SH-SY5Y (cell line): Measurements from ENCODE around the gene ACSBG1.

Experiments used
- GATA2 ChIP-seq: IDR thresholded peaks from 2 replicates; pipeline ENCODE4 v1.6.1; 2011; ENCODE audit warnings: mild to moderate bottlenecking, low read depth, low read length
- GATA3 ChIP-seq: IDR thresholded peaks from 2 replicates; pipeline ENCODE4 v1.6.1; 2011; ENCODE audit warnings: low read depth, mild to moderate bottlenecking, low read length, moderate library complexity

ACSBG1 gene

GRCh38 chr15:78234515-78235040, at the start of gene ACSBG1:
TSS of gene ACSBG1 (minus strand) at chr15:78234565. CDS start at chr15:78234501, 64 bp downstream.
- no peak for TF ChIP-seq GATA3
- TF ChIP-seq GATA2, result no peak

- TF ChIP-seq GATA2 (no peak), GATA3 (no peak)
Measured at GRCh38 chr15:78282324-78282723, 48.0 kb upstream of the ACSBG1 start.

- no peak for TF ChIP-seq GATA2
- TF ChIP-seq GATA3, result no peak
Measured at GRCh38 chr15:78280319-78281072, 46.1 kb upstream of the ACSBG1 start.

- no peak for TF ChIP-seq GATA2
- no peak for TF ChIP-seq GATA3
Measured at GRCh38 chr15:78276064-78276943, 41.9 kb upstream of the ACSBG1 start.

DNA sequence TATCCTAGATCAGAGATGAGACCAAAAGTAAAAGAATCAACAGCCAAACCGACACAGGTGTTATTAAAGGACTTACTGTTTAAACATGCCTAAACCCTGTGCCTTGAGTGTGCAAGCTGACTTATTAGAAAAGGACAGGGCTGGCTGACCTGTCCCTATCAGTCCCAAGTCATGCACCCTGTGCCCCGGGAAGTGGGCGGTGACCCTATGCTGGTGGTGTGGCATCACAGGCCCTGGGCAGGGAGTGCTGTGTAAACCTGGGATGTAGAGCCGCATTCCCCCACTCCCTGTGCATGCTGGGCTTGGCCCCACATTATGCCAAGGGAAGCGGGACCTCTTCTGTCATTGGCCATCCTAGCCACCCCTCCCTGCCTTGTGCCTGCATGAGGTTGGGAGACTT, 40.6 kb upstream of the ACSBG1 start:
- TF ChIP-seq GATA2 (no peak), GATA3 (no peak)

- TF ChIP-seq GATA2 (no peak), GATA3 (no peak)
Measured at GRCh38 chr15:78272776-78273175, 38.4 kb upstream of the ACSBG1 start.

DNA sequence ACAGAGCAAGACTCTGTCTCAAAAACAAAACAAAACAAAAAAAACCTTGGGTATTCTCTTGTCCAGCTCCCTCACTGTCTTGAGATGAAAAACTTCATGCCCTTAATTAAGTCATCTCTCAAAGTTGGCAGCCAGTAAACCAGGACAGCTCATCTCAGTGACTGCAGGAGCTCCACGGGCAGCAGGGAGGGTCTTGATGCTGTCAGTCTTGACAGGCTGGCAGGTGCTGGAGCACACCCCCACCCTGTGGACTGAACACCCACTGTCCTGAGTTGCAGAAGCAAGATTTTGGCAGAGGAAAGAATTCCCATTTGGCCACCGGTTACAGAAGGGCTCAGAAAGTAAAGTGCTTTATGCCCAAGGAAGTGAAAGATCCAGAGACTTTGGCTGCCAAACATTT, 38.0 kb upstream of the ACSBG1 start:
- no peak for TF ChIP-seq GATA2
- no peak for TF ChIP-seq GATA3

DNA sequence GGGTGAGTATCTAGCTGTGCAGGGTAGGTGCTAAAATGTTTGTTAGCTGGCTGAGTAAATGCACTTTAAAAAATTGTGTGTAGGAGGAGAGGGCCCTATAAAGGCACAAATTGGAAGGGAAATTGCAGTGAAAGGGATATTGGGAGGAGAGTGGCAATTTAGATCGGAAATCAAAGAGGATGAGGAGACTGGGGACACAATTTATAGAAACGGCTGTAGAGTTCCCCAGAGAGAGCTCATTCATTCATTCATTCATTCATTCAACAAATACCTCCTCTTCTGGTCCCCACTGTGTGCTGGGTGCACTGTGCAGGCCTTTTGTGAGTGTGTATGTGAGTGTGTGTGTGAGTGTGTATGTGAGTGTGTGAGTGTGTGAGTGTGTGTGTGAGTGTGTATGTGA, 32.4 kb upstream of the ACSBG1 start:
- TF ChIP-seq GATA3, result no peak
- no peak for TF ChIP-seq GATA2

GRCh38 chr15:78266229-78266628, 31.9 kb upstream of the ACSBG1 start:
- TF ChIP-seq GATA3 (no peak), GATA2 (no peak)

DNA sequence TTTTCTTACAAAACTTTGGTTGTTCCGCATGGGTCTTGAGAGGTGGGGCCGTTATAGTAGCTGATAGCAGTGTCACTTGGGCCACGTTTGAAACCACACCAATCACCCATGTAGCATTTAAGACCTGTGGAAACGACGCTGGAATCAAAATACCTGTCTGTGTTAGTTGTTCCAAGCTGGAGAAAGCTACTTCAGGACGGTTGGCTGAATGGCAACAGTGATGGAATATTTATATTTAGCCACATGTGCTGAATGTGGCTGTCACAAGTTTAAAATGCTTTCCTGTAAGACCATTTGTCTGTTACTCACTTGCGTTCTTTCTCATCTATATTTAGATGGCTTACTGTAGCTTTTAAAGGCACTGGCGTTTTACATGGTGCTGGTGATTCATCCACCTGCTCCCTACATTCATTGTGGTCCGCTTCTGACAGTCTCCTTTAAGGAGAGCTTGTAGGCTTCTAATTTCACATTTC, 31.4 kb upstream of the ACSBG1 start:
- TF ChIP-seq GATA3, result no peak
- TF ChIP-seq GATA2, result no peak

DNA sequence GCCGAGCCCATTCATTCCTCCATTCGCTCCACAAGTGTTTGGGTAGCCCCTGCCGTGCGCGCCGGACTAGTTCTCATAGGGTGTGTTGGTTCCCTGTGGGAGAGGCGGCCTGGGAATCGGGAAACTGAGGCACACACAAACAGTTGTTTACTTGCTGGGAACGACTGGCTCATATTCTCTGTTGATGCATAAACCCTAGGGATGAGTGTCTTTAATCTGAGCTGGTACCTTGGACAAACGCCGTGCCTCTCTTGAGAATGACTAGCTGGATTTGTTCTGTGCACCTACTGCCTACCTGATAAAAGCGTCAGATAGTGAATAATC, 30.7 kb upstream of the ACSBG1 start:
- TF ChIP-seq GATA3 (no peak), GATA2 (no peak)

GRCh38 chr15:78264304-78265136, 30.2 kb upstream of the ACSBG1 start, which contains the start of gene DNAJA4:
TSS of gene DNAJA4 (plus strand) at chr15:78264562. CDS start at chr15:78264764, 202 bp downstream.
- TF ChIP-seq GATA3 (no peak), GATA2 (no peak)

DNA sequence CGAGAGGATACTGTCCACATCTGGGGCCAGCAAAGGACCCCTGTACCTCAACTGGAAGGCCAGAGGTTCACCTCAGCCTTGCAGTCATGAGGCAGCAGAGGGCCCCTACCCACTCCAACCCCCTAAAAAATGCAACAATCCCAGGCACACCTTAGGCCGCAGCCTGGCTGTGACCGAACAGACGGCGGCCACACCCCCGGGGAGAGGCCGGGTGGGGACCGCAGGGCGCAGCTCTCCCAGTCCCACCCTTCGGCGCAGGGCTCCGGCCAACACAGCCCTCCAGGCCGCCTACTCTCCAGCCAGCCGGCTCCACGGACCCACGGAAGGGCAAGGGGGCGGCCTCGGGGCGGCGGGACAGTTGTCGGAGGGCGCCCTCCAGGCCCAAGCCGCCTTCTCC, 29.5 kb upstream of the ACSBG1 start:
- no peak for TF ChIP-seq GATA3
- TF ChIP-seq GATA2, result no peak
